Natural killer cell treated with Interleukin-12 subunit alpha and Interleukin-12 subunit beta and Interleukin-15 and Interleukin-18, amount 100 ng/mL, for 72 hours (primary cell): ENCODE measurements around the gene ARF3. TPM values are rescaled to one million over a fixed set of nuclear protein-coding genes. Genes with fewer than 3 reads are reported as not detected.
A peak's percentile ranks its signal among the peaks of the same experiment; 100 is the strongest.
"Not testable (repeated sequence)": the region's sequence is repeated elsewhere in the genome, so short reads cannot be mapped to it uniquely, and the experiment has no call there.

Experiments used
- ATAC-seq, 2 donors: fragments of 150-1000 bp; cut with Tn5 transposase in 1 of 2; sonication (Bioruptor Pico), chemical (Tn5 transposase) in 1 of 2; 2 replicates each; pipeline ENCODE4 v1.10.0; 2021
- DNase-seq: peaks from one replicate; pipeline ENCODE4 v3.0.0; 2022; ENCODE audit warnings: low spot score
- H3K27ac Mint-ChIP-seq, 2 donors: 1 replicate in 1 of 2; 2 replicates in 1 of 2; pipeline ENCODE4 v1.8.0; 2022; ENCODE audit warnings: mixed read lengths in 2 of 2, mild to moderate bottlenecking in 1 of 2, moderate library complexity in 1 of 2
- H3K27me3 Mint-ChIP-seq, 2 donors: 1 replicate in 1 of 2; 2 replicates in 1 of 2; pipeline ENCODE4 v1.8.0; 2022; ENCODE audit warnings: mixed read lengths in 2 of 2
- H3K36me3 Mint-ChIP-seq: one replicate; pipeline ENCODE4 v1.8.0; 2022; ENCODE audit warnings: mixed read lengths
- H3K4me1 Mint-ChIP-seq, 2 donors: 1 replicate in 1 of 2; 2 replicates in 1 of 2; pipeline ENCODE4 v1.8.0; 2022; ENCODE audit warnings: low read depth in 2 of 2, mixed read lengths in 2 of 2, mild to moderate bottlenecking in 1 of 2
- H3K4me3 Mint-ChIP-seq: one replicate; pipeline ENCODE4 v1.8.0; 2022; ENCODE audit warnings: mixed read lengths
- H3K9me3 Mint-ChIP-seq: 2 replicates; pipeline ENCODE4 v1.8.0; 2022; ENCODE audit warnings: mixed read lengths
- total RNA-seq, 2 donors: library from RNA; stranded (reverse); gene quantifications; one replicate each; pipeline ENCODE4 v1.2.3, GENCODE V29; 2022

Gene ARF3
- total RNA-seq, 2 donors from 2014 or later = 125 to 156 TPM

- H3K27ac Mint-ChIP-seq = no peak overlapping the region
- no peaks in the 10 kb centered on the region for H3K4me1 Mint-ChIP-seq
- DNase-seq = no peak
- no peaks in the 10 kb centered on the region for H3K9me3 Mint-ChIP-seq
- H3K27me3 Mint-ChIP-seq = no peaks in the 10 kb centered on the region
- H3K36me3 Mint-ChIP-seq = no peaks in the 10 kb centered on the region
- ATAC-seq = no peak
- H3K4me3 Mint-ChIP-seq = no peak overlapping the region
Observed at GRCh38 chr12:48910196-48910595, 47.1 kb downstream of the ARF3 start.

- H3K4me1 Mint-ChIP-seq, H3K4me3 Mint-ChIP-seq, ATAC-seq, H3K27me3 Mint-ChIP-seq, H3K36me3 Mint-ChIP-seq, H3K27ac Mint-ChIP-seq, H3K9me3 Mint-ChIP-seq, DNase-seq: not testable (repeated sequence)
Observed at GRCh38 chr12:48909698-48910097, 47.6 kb downstream of the ARF3 start.

- Mint-ChIP-seq H3K4me1 (peaks cover 3 to 4% of the 10 kb centered on the region in 2 donors), H3K9me3 (no peaks in the 10 kb centered on the region), H3K4me3 (no peak overlapping the region), H3K27ac (no peak overlapping the region), H3K27me3 (no peaks in the 10 kb centered on the region), H3K36me3 (no peaks in the 10 kb centered on the region)
- ATAC-seq = no peak
- no peak for DNase-seq
Observed at GRCh38 chr12:48907245-48907644, 50.0 kb downstream of the ARF3 start.

- Mint-ChIP-seq H3K4me1 (peaks cover 3 to 4% of the 10 kb centered on the region in 2 donors), H3K27me3 (no peaks in the 10 kb centered on the region), H3K9me3 (no peaks in the 10 kb centered on the region), H3K4me3 (peak overlapping the region; percentile 66), H3K27ac (peak overlapping the region in 1 of 2 donors; percentile 54), H3K36me3 (no peaks in the 10 kb centered on the region)
- DNase-seq (peak; percentile 85), ATAC-seq (peak; percentile 95 to 96)
Observed at GRCh38 chr12:48903982-48904411, 53.3 kb downstream of the ARF3 start.

- peak overlapping the region in 1 of 2 donors; percentile 54 for H3K27ac Mint-ChIP-seq
Observed at GRCh38 chr12:48903363-48903981, 53.8 kb downstream of the ARF3 start.

GRCh38 chr12:48901278-48901677, 56.0 kb downstream of the ARF3 start:
- H3K27me3 Mint-ChIP-seq = no peaks in the 10 kb centered on the region
- no peaks in the 10 kb centered on the region for H3K9me3 Mint-ChIP-seq
- ATAC-seq (peak; percentile 60 to 83), DNase-seq (no peak)
- no peak overlapping the region for H3K4me3 Mint-ChIP-seq
- H3K4me1 Mint-ChIP-seq = peaks cover 3 to 4% of the 10 kb centered on the region in 2 donors
- H3K27ac Mint-ChIP-seq = no peak overlapping the region
- no peaks in the 10 kb centered on the region for H3K36me3 Mint-ChIP-seq

More at GRCh38 chr12:48903363-48903981, 53.8 kb downstream of the ARF3 start:
- Mint-ChIP-seq H3K27me3 (no peaks in the 10 kb centered on the region), H3K9me3 (no peaks in the 10 kb centered on the region), H3K4me1 (peaks cover 3 to 4% of the 10 kb centered on the region in 2 donors), H3K4me3 (peak overlapping the region; percentile 66), H3K36me3 (no peaks in the 10 kb centered on the region)
- ATAC-seq (no peak), DNase-seq (no peak)

GRCh38 chr12:48899651-48900050, 57.6 kb downstream of the ARF3 start:
- H3K4me1 Mint-ChIP-seq = peaks cover 3 to 4% of the 10 kb centered on the region in 2 donors
- H3K27me3 Mint-ChIP-seq = no peaks in the 10 kb centered on the region
- H3K27ac Mint-ChIP-seq = no peak overlapping the region
- ATAC-seq = no peak
- H3K36me3 Mint-ChIP-seq = no peaks in the 10 kb centered on the region
- H3K9me3 Mint-ChIP-seq = no peaks in the 10 kb centered on the region
- H3K4me3 Mint-ChIP-seq = no peak overlapping the region
- no peak for DNase-seq

- Mint-ChIP-seq H3K4me3 (no peak overlapping the region), H3K36me3 (no peaks in the 10 kb centered on the region), H3K27ac (no peak overlapping the region), H3K4me1 (peaks cover 0 to 2% of the 10 kb centered on the region in 2 donors), H3K9me3 (no peaks in the 10 kb centered on the region), H3K27me3 (peaks cover 10 to 15% of the 10 kb centered on the region in 2 donors)
- ATAC-seq (no peak), DNase-seq (no peak)
Observed at GRCh38 chr12:48894271-48894670, 63.0 kb downstream of the ARF3 start.

- H3K4me1 Mint-ChIP-seq = peaks cover 0 to 2% of the 10 kb centered on the region in 2 donors
- H3K4me3 Mint-ChIP-seq = no peak overlapping the region
- H3K9me3 Mint-ChIP-seq = no peaks in the 10 kb centered on the region
- ATAC-seq (peak; percentile 92 to 93), DNase-seq (peak; percentile 81)
- H3K27ac Mint-ChIP-seq = no peak overlapping the region
- H3K27me3 Mint-ChIP-seq = peaks cover 10 to 15% of the 10 kb centered on the region in 2 donors
- no peaks in the 10 kb centered on the region for H3K36me3 Mint-ChIP-seq
Observed at GRCh38 chr12:48890657-48891418, 66.4 kb downstream of the ARF3 start.

GRCh38 chr12:48889679-48890078, 67.6 kb downstream of the ARF3 start:
- H3K27ac Mint-ChIP-seq = no peak overlapping the region
- no peak for DNase-seq
- no peak for ATAC-seq

More at GRCh38 chr12:48889679-48890078, 67.6 kb downstream of the ARF3 start:
- Mint-ChIP-seq H3K9me3 (no peaks in the 10 kb centered on the region), H3K36me3 (no peaks in the 10 kb centered on the region), H3K27me3 (peaks cover 10 to 15% of the 10 kb centered on the region in 2 donors), H3K4me1 (peaks cover 0 to 2% of the 10 kb centered on the region in 2 donors), H3K4me3 (no peak overlapping the region)

Other genes starting within 250 kb of the ARF3 start
- 10 to 100 TPM; 53.4 to 64.0 TPM for gene CCNT1, start 240.8 kb downstream of the ARF3 start, total RNA-seq
- under 1 TPM; 0.22 to 0.40 TPM for gene ADCY6, start 168.4 kb downstream of the ARF3 start, total RNA-seq
- 10 to 100 TPM in 1 of 2 donors, 1 to 10 TPM in 1; 6.9 to 10.7 TPM for gene CACNB3, start 139.0 kb downstream of the ARF3 start, total RNA-seq
- gene DDX23, start 105.3 kb downstream of the ARF3 start, total RNA-seq = 100 to 1,000 TPM; 131 to 162 TPM
- gene RND1, start 91.6 kb downstream of the ARF3 start, total RNA-seq = 1 to 10 TPM; 3.4 to 3.7 TPM
- 100 to 1,000 TPM; 101 to 112 TPM for gene FKBP11, start 32.0 kb downstream of the ARF3 start, total RNA-seq
- gene WNT10B, start 14.2 kb upstream of the ARF3 start, total RNA-seq = under 1 TPM in 1 of 2 donors, not detected in 1; 0.50 TPM
- not detected for gene WNT1, start 20.8 kb upstream of the ARF3 start, total RNA-seq
- 1 to 10 TPM in 1 of 2 donors, under 1 TPM in 1; 0.48 to 1.1 TPM for gene DDN, start 41.9 kb upstream of the ARF3 start, total RNA-seq
- 10 to 100 TPM; 63.4 to 70.3 TPM for gene PRKAG1, start 61.3 kb upstream of the ARF3 start, total RNA-seq
- 100 to 1,000 TPM; 120 to 199 TPM for gene KMT2D, start 103.3 kb upstream of the ARF3 start, total RNA-seq
- 10 to 100 TPM; 21.9 to 28.9 TPM for gene RHEBL1, start 112.5 kb upstream of the ARF3 start, total RNA-seq
- under 1 TPM; 0.24 to 0.31 TPM for gene DHH, start 137.3 kb upstream of the ARF3 start, total RNA-seq
- gene LMBR1L, start 153.4 kb upstream of the ARF3 start, total RNA-seq = 10 to 100 TPM; 55.4 to 74.9 TPM
- 1,000 to 10,000 TPM; 1,825 to 2,159 TPM for gene TUBA1B, start 173.9 kb upstream of the ARF3 start, total RNA-seq
- gene TUBA1A, start 231.6 kb upstream of the ARF3 start, total RNA-seq = 10 to 100 TPM; 30.8 to 53.5 TPM